Measurements from ENCODE around the gene DPEP2NB. TPM values are rescaled to one million over a fixed set of nuclear protein-coding genes. Genes with fewer than 3 reads are reported as not detected.
A peak's percentile ranks its signal among the peaks of the same experiment; 100 is the strongest.
"Not testable (repeated sequence)": the region's sequence is repeated elsewhere in the genome, so short reads cannot be mapped to it uniquely, and the experiment has no call there.

Gene DPEP2NB
- total and polyA plus RNA-seq, 5 experiments from 2014 or later, result not detected

DNA sequence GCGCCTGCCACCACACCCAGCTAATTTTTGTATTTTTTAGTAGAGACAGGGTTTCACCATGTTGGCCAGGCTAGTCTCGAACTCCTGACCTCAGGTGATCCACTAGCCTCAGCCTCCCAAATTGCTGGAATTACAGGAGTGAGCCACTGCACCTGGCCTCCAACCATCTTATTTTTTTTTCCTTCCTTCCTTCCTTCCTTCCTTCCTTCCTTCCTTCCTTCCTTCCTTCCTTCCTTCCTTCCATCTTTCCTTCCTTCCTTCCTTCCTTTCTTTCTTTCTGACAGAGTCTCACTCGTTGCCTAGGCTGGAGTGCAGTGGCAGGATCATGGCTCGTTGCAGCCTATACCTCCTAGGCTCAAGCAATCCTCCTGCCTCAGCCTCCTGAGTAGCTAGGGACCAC is 5.8 kb downstream of the DPEP2NB start:
- not testable (repeated sequence) for H3K9me3 Mint-ChIP-seq, DNase-seq, H3K27me3 Mint-ChIP-seq, ATAC-seq, H3K36me3 Mint-ChIP-seq, H3K4me3 Mint-ChIP-seq
- POLR2A ChIA-PET, result interaction anchor here (0.6 to 17.7 kb wide), 5 partner anchors 9 to 465 kb away, joined by 3 to 447 read pairs (median 3); partner anchors contain the start of genes DDX28, DPEP2, DPEP2NB and DUS2
- Mint-ChIP-seq H3K27ac (peak overlapping the region in 7 of 10 donors; percentile 5 to 90 (median 68)), H3K4me1 (peaks cover 18 to 54% (median 32%) of the 10 kb centered on the region in 4 donors)

GRCh38 chr16:68009157-68009735 is 6.5 kb downstream of the DPEP2NB start:
- DNase-seq (no peak), ATAC-seq (no peak)
- no peaks in the 10 kb centered on the region for H3K9me3 Mint-ChIP-seq
- POLR2A ChIA-PET, result interaction anchor here (0.6 to 17.7 kb wide), 5 partner anchors 9 to 465 kb away, joined by 3 to 447 read pairs (median 3); partner anchors contain the start of genes DDX28, DPEP2, DPEP2NB and DUS2
- peaks cover 18 to 52% (median 35%) of the 10 kb centered on the region in 4 donors for H3K4me1 Mint-ChIP-seq
- H3K4me3 Mint-ChIP-seq, result no peak overlapping the region
- no peaks in the 10 kb centered on the region for H3K27me3 Mint-ChIP-seq
- peak overlapping the region in 7 of 10 donors; percentile 5 to 86 (median 67) for H3K27ac Mint-ChIP-seq
- H3K36me3 Mint-ChIP-seq, result no peaks in the 10 kb centered on the region

DNA sequence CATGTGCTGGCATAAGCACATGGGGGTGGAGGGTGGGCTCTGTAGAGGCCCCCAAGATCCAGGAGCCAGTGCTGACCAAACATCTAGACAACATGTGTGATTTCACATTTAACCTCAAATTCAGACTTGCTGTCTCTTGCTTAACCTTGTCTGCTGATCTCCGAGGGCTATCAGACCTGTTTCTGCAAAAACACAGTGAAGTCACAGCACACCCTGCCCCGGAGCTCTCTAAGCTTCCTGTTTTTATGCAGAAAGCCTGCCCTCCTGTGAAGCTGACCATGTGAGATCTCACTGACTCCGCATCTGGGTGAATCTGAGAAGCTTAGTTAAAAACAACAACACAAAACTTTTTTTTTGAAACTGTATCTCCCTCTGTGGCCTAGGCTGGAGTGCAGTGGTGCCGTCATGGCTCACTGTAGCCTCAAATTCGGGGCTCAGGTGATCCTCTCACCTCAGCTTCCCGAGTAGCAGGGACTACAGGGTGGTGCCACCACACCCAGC is 9.9 kb downstream of the DPEP2NB start:
- H3K27me3 Mint-ChIP-seq, result no peaks in the 10 kb centered on the region
- ATAC-seq (peak; percentile 97 to 98), DNase-seq (peak in 9 of 10 donors; percentile 30 to 85 (median 62))
- peak overlapping the region; percentile 29 to 75 (median 68) for H3K4me3 Mint-ChIP-seq
- peaks cover 13 to 57% (median 41%) of the 10 kb centered on the region in 4 donors for H3K4me1 Mint-ChIP-seq
- no peaks in the 10 kb centered on the region for H3K9me3 Mint-ChIP-seq
- H3K27ac Mint-ChIP-seq, result peak overlapping the region; percentile 81 to 99 (median 97)
- no peaks in the 10 kb centered on the region for H3K36me3 Mint-ChIP-seq
- POLR2A ChIA-PET, result interaction anchor here (0.6 to 17.7 kb wide), 19 partner anchors 9 to 215 kb away, joined by 3 to 447 read pairs (median 4); partner anchors contain the start of genes DDX28, DPEP2, DPEP2NB and DUS2

- ATAC-seq (no peak), DNase-seq (no peak)
- Mint-ChIP-seq H3K9me3 (no peaks in the 10 kb centered on the region), H3K27ac (peak overlapping the region; percentile 81 to 99 (median 97)), H3K4me3 (peak overlapping the region in 6 of 10 donors; percentile 61 to 75 (median 69)), H3K4me1 (peaks cover 17 to 59% (median 47%) of the 10 kb centered on the region in 4 donors), H3K27me3 (no peaks in the 10 kb centered on the region), H3K36me3 (no peaks in the 10 kb centered on the region)
- POLR2A ChIA-PET, result interaction anchor here (0.6 to 17.7 kb wide), 19 partner anchors 8 to 214 kb away, joined by 3 to 447 read pairs (median 4); partner anchors contain the start of genes DDX28, DPEP2, DPEP2NB and DUS2
These were observed 10.5 kb downstream of the DPEP2NB start for GRCh38 chr16:68005211-68005610.

DNA sequence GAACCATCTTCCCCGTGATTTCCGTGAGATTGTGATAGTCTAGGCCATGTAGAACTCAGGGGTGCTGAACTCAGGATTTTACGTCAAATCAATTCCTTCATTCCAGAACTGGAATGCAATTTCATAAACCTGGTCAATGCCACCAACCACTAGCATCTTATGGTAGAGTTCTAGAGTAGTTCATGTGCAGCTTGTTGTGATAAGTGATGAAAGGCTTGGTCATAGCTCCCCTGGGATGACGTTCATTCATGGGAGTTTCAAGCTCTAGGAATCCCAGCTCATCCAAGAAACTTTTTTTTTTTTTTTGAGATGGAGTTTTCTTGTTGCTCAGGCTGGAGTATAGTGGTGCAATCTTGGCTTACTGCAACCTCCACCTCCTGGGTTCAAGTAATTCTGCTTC is 12.7 kb downstream of the DPEP2NB start:
- Mint-ChIP-seq H3K36me3 (peaks cover 0 to 5% (median 0%) of the 10 kb centered on the region in 3 donors), H3K27me3 (no peaks in the 10 kb centered on the region), H3K4me3 (no peak overlapping the region), H3K4me1 (peaks cover 22 to 73% (median 57%) of the 10 kb centered on the region in 4 donors), H3K27ac (peak overlapping the region in 9 of 10 donors; percentile 19 to 92 (median 86)), H3K9me3 (peaks cover 0 to 6% (median 0%) of the 10 kb centered on the region in 9 donors)
- no peak for DNase-seq
- ATAC-seq, result no peak
- POLR2A ChIA-PET, result interaction anchor here (0.8 to 17.7 kb wide), 5 partner anchors 11 to 77 kb away, joined by 3 to 447 read pairs (median 3); partner anchors contain the start of genes DDX28, DPEP2NB, DUS2 and PSMB10

DNA sequence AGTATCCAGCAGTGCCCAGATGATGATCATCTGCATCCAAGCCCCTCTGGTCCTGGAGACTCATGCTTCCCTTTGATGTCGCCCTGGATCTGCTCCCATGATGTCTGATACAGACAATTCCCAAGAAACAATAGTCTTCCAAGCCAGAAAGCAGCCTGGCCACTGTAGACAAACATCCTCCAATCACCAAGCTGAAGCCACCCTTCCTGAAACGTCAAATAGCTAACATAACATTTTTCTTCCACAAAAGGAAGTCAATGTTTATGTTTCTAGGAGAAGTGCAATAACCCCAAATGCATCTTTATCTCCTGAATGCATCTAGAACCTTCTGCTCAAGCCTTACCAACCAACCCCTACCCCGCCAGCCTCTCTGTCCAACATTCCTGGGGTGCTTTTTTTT is 15.3 kb downstream of the DPEP2NB start:
- Mint-ChIP-seq H3K4me1 (peaks cover 16 to 78% (median 59%) of the 10 kb centered on the region in 4 donors), H3K9me3 (peaks cover 0 to 8% (median 0%) of the 10 kb centered on the region in 9 donors), H3K4me3 (peak overlapping the region; percentile 78 to 97 (median 88)), H3K27me3 (no peaks in the 10 kb centered on the region), H3K27ac (peak overlapping the region; percentile 88 to 100 (median 96)), H3K36me3 (peaks cover 0 to 5% (median 0%) of the 10 kb centered on the region in 3 donors)
- POLR2A ChIA-PET, result interaction anchor here (0.9 to 17.7 kb wide), 15 partner anchors 6 to 355 kb away, joined by 3 to 447 read pairs (median 5); partner anchors contain the start of genes CARMIL2, DDX28, DPEP2NB and DUS2
- DNase-seq, result peak in 2 of 10 donors; percentile 35 to 51
- peak in 1 of 2 donors; percentile 29 for ATAC-seq

DNA sequence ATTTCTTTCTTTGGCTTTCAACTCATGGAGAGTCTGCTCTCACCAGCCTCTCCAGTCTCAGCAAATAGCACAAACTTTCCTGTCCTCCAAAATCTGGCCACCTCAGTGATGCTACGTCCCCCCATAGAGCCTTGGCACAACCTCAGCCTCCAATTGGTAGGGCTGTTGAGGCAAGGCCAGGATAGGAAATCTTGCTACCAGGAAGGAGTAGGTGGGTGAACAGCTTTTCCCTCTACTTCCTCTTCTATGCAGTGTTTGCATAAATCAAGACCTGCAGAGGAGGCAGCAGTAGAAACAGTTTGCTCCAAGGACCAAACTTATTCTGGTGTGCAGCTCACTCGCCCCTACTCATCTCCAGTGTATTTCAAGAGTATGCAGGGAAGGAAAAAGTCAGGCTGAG is 15.7 kb downstream of the DPEP2NB start:
- peak; percentile 14 for ATAC-seq
- peak in 1 of 10 donors; percentile 30 for DNase-seq
- H3K27ac Mint-ChIP-seq, result peak overlapping the region; percentile 88 to 100 (median 96)
- POLR2A ChIA-PET, result interaction anchor here (0.9 to 17.7 kb wide), 15 partner anchors 7 to 355 kb away, joined by 3 to 447 read pairs (median 5); partner anchors contain the start of genes CARMIL2, DDX28, DPEP2NB and DUS2
- peaks cover 0 to 5% (median 0%) of the 10 kb centered on the region in 3 donors for H3K36me3 Mint-ChIP-seq
- H3K27me3 Mint-ChIP-seq, result no peaks in the 10 kb centered on the region
- peaks cover 0 to 8% (median 0%) of the 10 kb centered on the region in 9 donors for H3K9me3 Mint-ChIP-seq
- H3K4me3 Mint-ChIP-seq, result peak overlapping the region; percentile 78 to 97 (median 88)
- H3K4me1 Mint-ChIP-seq, result peaks cover 20 to 78% (median 58%) of the 10 kb centered on the region in 4 donors

DNA sequence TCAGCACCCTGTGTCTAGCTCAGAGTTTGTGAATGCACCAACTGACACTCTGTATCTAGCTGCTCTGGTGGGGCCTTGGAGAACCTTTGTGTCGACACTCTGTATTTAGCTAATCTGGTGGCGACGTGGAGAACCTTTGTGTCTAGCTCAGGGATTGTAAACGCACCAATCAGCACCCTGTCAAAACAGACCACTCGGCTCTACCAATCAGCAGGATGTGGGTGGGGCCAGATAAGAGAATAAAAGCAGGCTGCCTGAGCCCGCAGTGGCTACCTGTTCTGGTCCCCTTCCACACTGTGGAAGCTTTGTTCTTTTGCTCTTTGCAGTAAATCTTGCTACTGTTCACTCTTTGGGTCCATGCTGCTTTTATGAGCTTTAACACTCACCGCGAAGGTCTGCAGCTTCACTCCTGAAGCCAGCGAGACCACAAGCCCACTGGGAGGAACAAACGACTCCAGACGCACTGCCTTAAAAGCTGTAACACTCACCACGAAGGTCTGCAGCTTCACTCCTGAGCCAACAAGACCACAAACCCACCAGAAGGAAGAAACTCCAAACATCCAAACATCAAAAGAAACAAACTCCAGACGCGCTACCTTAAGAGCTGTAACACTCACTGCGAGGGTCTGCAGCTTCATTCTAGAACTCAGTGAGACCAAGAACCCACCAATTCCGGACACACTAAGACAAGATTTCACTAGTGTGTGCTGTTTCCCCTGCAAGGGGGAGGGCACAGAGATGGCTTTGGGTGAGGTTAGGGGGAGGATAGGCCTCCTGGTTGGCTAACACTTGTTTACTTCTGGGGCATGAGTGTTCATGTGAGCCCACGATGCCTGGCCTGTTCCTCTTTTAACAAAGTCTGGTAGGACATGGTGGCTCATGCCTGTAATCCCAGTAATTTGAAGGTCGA is 16.7 kb downstream of the DPEP2NB start, which contains the start of gene DPEP2:
Gene DPEP2, minus strand, starts transcription at position 706 of the 910 bp plus-strand sequence. CDS start 6,272 bp downstream, outside the sequence.
- peaks cover 23 to 76% (median 59%) of the 10 kb centered on the region in 4 donors for H3K4me1 Mint-ChIP-seq
- POLR2A ChIA-PET, result interaction anchor here (0.6 to 17.7 kb wide), 20 partner anchors 7 to 193 kb away, joined by 3 to 447 read pairs (median 6); partner anchors contain the start of genes DDX28, DPEP2NB, DUS2 and NFATC3
- peak in 9 of 10 donors; percentile 43 to 82 (median 61) for DNase-seq
- peak within 1 kb of the TSS; percentile 88 to 100 (median 96) for H3K27ac Mint-ChIP-seq
- not testable (repeated sequence) for H3K36me3 Mint-ChIP-seq, H3K27me3 Mint-ChIP-seq, H3K9me3 Mint-ChIP-seq
- ATAC-seq, result peak; percentile 92 to 93
- H3K4me3 Mint-ChIP-seq, result peak within 1 kb of the TSS; percentile 78 to 97 (median 88)

- Mint-ChIP-seq H3K4me1 (peaks cover 27 to 79% (median 65%) of the 10 kb centered on the region in 4 donors), H3K4me3 (peak overlapping the region; percentile 78 to 97 (median 88)), H3K27ac (peak overlapping the region in 9 of 10 donors; percentile 89 to 100 (median 98))
- not testable (repeated sequence) for H3K36me3 Mint-ChIP-seq, ATAC-seq, H3K27me3 Mint-ChIP-seq, H3K9me3 Mint-ChIP-seq, DNase-seq
- POLR2A ChIA-PET, result interaction anchor here (0.9 to 17.7 kb wide), 15 partner anchors 9 to 192 kb away, joined by 3 to 447 read pairs (median 7); partner anchors contain the start of genes DDX28, DPEP2NB, DUS2 and NFATC3
These were observed 17.4 kb downstream of the DPEP2NB start for GRCh38 chr16:67998231-67998778.

- Mint-ChIP-seq H3K36me3 (peaks cover 0 to 5% (median 2%) of the 10 kb centered on the region in 3 donors), H3K4me3 (peak overlapping the region in 6 of 10 donors; percentile 36 to 62 (median 44)), H3K4me1 (peaks cover 31 to 78% (median 70%) of the 10 kb centered on the region in 4 donors), H3K27ac (peak overlapping the region in 9 of 10 donors; percentile 61 to 94 (median 85)), H3K9me3 (peaks cover 0 to 8% (median 0%) of the 10 kb centered on the region in 9 donors), H3K27me3 (no peaks in the 10 kb centered on the region)
- POLR2A ChIA-PET, result interaction anchor here (4.5 to 17.7 kb wide), 4 partner anchors 10 to 88 kb away, joined by 45 to 447 read pairs (median 77); partner anchors contain the start of genes DDX28, DPEP2NB, DUS2 and NFATC3
- ATAC-seq (no peak), DNase-seq (no peak)
These were observed 19.0 kb downstream of the DPEP2NB start for GRCh38 chr16:67996666-67997065.

- H3K27me3 Mint-ChIP-seq, result no peaks in the 10 kb centered on the region
- H3K36me3 Mint-ChIP-seq, result peaks cover 0 to 7% (median 5%) of the 10 kb centered on the region in 3 donors
- no peak for ATAC-seq
- peak overlapping the region in 9 of 10 donors; percentile 45 to 79 (median 67) for H3K4me3 Mint-ChIP-seq
- no peak for DNase-seq
- H3K27ac Mint-ChIP-seq, result peak overlapping the region; percentile 63 to 99 (median 94)
- POLR2A ChIA-PET, result interaction anchor here (0.8 to 17.7 kb wide), 6 partner anchors 9 to 85 kb away, joined by 3 to 447 read pairs (median 26); partner anchors contain the start of genes DDX28, DPEP2NB and DUS2
- H3K9me3 Mint-ChIP-seq, result peaks cover 0 to 8% (median 0%) of the 10 kb centered on the region in 9 donors
- H3K4me1 Mint-ChIP-seq, result peaks cover 29 to 75% (median 60%) of the 10 kb centered on the region in 4 donors
These were observed 20.3 kb downstream of the DPEP2NB start for GRCh38 chr16:67995423-67995822.

Measured in naive thymus-derived CD8-positive, alpha-beta T cell (primary cell).